KMS-11 (cell line): ENCODE data around the gene NUP93.

Source experiments
- H2AFZ ChIP-seq: fragments of 200-600 bp; sonication (generic); 2 replicates; pipeline ENCODE4 v1.6.1; 2016; ENCODE audit warnings: antibody characterized with exemption, mixed run types, low read depth
- H3K27ac ChIP-seq: fragments of 200-600 bp; sonication (generic); 2 replicates; pipeline ENCODE4 v1.6.1; 2016; ENCODE audit warnings: mild to moderate bottlenecking, mixed run types
- H3K27me3 ChIP-seq: fragments of 200-600 bp; sonication (generic); 2 replicates; pipeline ENCODE4 v1.6.1; 2017; ENCODE audit warnings: mild to moderate bottlenecking, low read depth, mixed run types, moderate library complexity; ENCODE audit not compliant: insufficient read depth
- H3K36me3 ChIP-seq: fragments of 200-600 bp; sonication (generic); 2 replicates; pipeline ENCODE4 v1.6.1; 2017; ENCODE audit warnings: mild to moderate bottlenecking, mixed run types; ENCODE audit not compliant: insufficient read depth
- H3K4me1 ChIP-seq: fragments of 200-600 bp; sonication (generic); 2 replicates; pipeline ENCODE4 v1.6.1; 2016; ENCODE audit warnings: mild to moderate bottlenecking, low read depth, mixed run types; ENCODE audit not compliant: poor library complexity, severe bottlenecking
- H3K4me2 ChIP-seq: fragments of 200-600 bp; sonication (generic); 2 replicates; pipeline ENCODE4 v1.7.0; 2016; ENCODE audit warnings: mild to moderate bottlenecking, mixed run types
- H3K4me3 ChIP-seq: fragments of 200-600 bp; sonication (generic); IDR thresholded peaks from 2 replicates; pipeline ENCODE4 v1.6.1; 2017; ENCODE audit warnings: low read depth, low read length, mixed read lengths; ENCODE audit not compliant: insufficient read depth
- H3K79me2 ChIP-seq: fragments of 200-600 bp; sonication (generic); 2 replicates; pipeline ENCODE4 v1.6.1; 2016; ENCODE audit warnings: low read depth, mixed run types; ENCODE audit not compliant: insufficient read depth
- H3K9ac ChIP-seq: fragments of 200-600 bp; sonication (generic); 2 replicates; pipeline ENCODE4 v1.6.1; 2016; ENCODE audit warnings: mild to moderate bottlenecking, mixed run types
- H4K20me1 ChIP-seq: fragments of 200-600 bp; sonication (generic); 2 replicates; pipeline ENCODE4 v1.6.1; 2016; ENCODE audit warnings: mild to moderate bottlenecking, mixed run types; ENCODE audit not compliant: insufficient read depth
- CTCF ChIP-seq: fragments of 200-600 bp; sonication (generic); conservative IDR thresholded peaks from 2 replicates; pipeline ENCODE4 v1.6.1; 2017; ENCODE audit warnings: low read depth, mild to moderate bottlenecking, antibody characterized with exemption, low read length, moderate library complexity, mixed read lengths

Gene NUP93

GRCh38 chr16:56749672-56750491 lies 20.0 kb downstream of the NUP93 start:
- no peak overlapping the region for H3K27ac ChIP-seq
- TF ChIP-seq CTCF: no peak
- no peak overlapping the region for H3K4me2 ChIP-seq
- no peak overlapping the region for H3K9ac ChIP-seq
- H3K4me1 ChIP-seq: peaks cover 3% of the 10 kb centered on the region
- no peak overlapping the region for H2AFZ ChIP-seq
- no peaks in the 10 kb centered on the region for H4K20me1 ChIP-seq
- H3K79me2 ChIP-seq: peaks cover 15% of the 10 kb centered on the region; the same call in 1 of the 2 replicates
- 0 out of 2 replicates have a peak, but pooled peaks cover 6% of the 10 kb centered on the region for H3K36me3 ChIP-seq
- H3K4me3 ChIP-seq: no peak overlapping the region
- no peaks in the 10 kb centered on the region for H3K27me3 ChIP-seq

GRCh38 chr16:56753410-56753809 lies 23.5 kb downstream of the NUP93 start:
- Histone ChIP-seq H4K20me1 (no peaks in the 10 kb centered on the region), H3K27me3 (no peaks in the 10 kb centered on the region), H3K4me1 (peaks cover 3% of the 10 kb centered on the region), H3K4me2 (no peak overlapping the region), H3K36me3 (0 out of 2 replicates have a peak, but pooled peaks cover 6% of the 10 kb centered on the region), H3K4me3 (no peak overlapping the region), H3K9ac (no peak overlapping the region), H3K27ac (no peak overlapping the region), H2AFZ (no peak overlapping the region), H3K79me2 (peaks cover 19% of the 10 kb centered on the region; the same call in 1 of the 2 replicates)
- no peak for TF ChIP-seq CTCF

- no peaks in the 10 kb centered on the region for H4K20me1 ChIP-seq
- H3K79me2 ChIP-seq: peaks cover 18% of the 10 kb centered on the region; the same call in 1 of the 2 replicates
Measured at GRCh38 chr16:56755038-56755437, 25.1 kb downstream of the NUP93 start.

GRCh38 chr16:56758432-56758831 lies 28.5 kb downstream of the NUP93 start:
- H3K27me3 ChIP-seq: no peaks in the 10 kb centered on the region
- H2AFZ ChIP-seq: no peak overlapping the region
- H3K9ac ChIP-seq: no peak overlapping the region
- no peak overlapping the region for H3K27ac ChIP-seq
- H3K4me2 ChIP-seq: no peak overlapping the region
- no peak for TF ChIP-seq CTCF
- H3K79me2 ChIP-seq: peaks cover 9% of the 10 kb centered on the region; the same call in 1 of the 2 replicates
- H4K20me1 ChIP-seq: no peaks in the 10 kb centered on the region
- no peaks in the 10 kb centered on the region for H3K36me3 ChIP-seq
- H3K4me3 ChIP-seq: no peak overlapping the region
- peaks cover 3% of the 10 kb centered on the region for H3K4me1 ChIP-seq

More at GRCh38 chr16:56755038-56755437, 25.1 kb downstream of the NUP93 start:
- TF ChIP-seq CTCF: no peak
- Histone ChIP-seq H3K9ac (no peak overlapping the region), H3K27ac (no peak overlapping the region), H3K4me1 (peaks cover 3% of the 10 kb centered on the region), H3K27me3 (no peaks in the 10 kb centered on the region), H2AFZ (no peak overlapping the region), H3K4me2 (no peak overlapping the region), H3K4me3 (no peak overlapping the region), H3K36me3 (0 out of 2 replicates have a peak, but pooled peaks cover 6% of the 10 kb centered on the region)
